ENCODE results near the gene HMX1. TPM values are rescaled to one million over a fixed set of nuclear protein-coding genes. Genes with fewer than 3 reads are reported as not detected.

Gene HMX1
- total and polyA plus RNA-seq, 10 of the 15 experiments (the other 5 are each of a cell fraction or from before 2014, with no cell fraction given) = not detected

DNA sequence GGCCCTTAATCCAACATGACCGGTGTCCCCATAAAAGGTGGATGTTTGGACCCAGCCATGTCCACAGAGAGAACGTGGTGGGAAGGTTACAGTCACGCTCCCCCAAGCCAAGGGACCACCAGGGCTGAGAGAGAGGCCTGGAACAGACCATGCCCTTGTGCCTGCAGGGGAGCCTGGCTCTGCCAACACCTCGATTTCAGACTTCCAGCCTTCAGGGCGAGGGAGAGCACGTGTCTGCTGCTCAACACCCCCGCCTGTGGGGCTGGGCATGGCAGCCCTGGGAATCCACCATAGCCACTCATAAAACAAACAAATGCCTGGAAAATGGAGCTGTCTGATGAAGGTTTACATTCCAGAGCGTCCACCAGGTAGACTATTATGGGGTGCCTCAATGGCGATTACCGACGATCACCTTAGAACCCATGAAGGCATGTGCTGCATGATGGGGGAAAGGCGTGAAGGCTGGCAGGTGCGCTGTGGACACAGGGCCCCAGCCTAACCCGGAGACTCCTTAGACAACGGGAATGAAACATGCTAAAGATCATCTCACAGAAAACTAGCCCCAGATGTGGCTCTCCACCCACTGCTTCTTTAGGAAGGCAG lies 42.3 kb upstream of the HMX1 start:
- WGBS (ENCODE audit: insufficient coverage, insufficient replicate concordance, low lambda C conversion rate, missing lambda C conversion rate) = 46% methylated on average over 15 of the region's 15 CpGs
- ChIA-PET RAD21 (ENCODE audit: unreplicated experiment) (no interaction called here), POLR2A (no interaction called here), SMC1A (ENCODE audit: uncharacterized antibody, unreplicated experiment) (no interaction called here), CTCF (no interaction called here)
- Histone ChIP-seq H3K9ac (ENCODE audit: control insufficient read depth, insufficient read depth, low read length) (no peak overlapping the region), H3K27me3 (replicated peaks in 1 of 2; ENCODE audit: control insufficient read depth in 2 of 2, insufficient read depth in 2 of 2, low read length in 1 of 2) (no peaks in the 10 kb centered on the region), H2AFZ (ENCODE audit: control insufficient read depth, low read depth, low read length) (no peak overlapping the region), H3K4me3 (no peak overlapping the region), H3K79me2 (ENCODE audit: control insufficient read depth, insufficient read depth, low read length) (no peaks in the 10 kb centered on the region), H3K4me2 (ENCODE audit: control insufficient read depth, insufficient read depth) (no peak overlapping the region), H3K27ac (ENCODE audit: control insufficient read depth, insufficient read depth) (no peak overlapping the region), H3K9me3 (replicated peaks; ENCODE audit: control insufficient read depth, insufficient read depth, low read length) (no peaks in the 10 kb centered on the region), H3K36me3 (ENCODE audit: control insufficient read depth in 2 of 2, insufficient read depth in 2 of 2, low read length in 1 of 2) (no peaks in the 10 kb centered on the region), H4K20me1 (ENCODE audit: control insufficient read depth, insufficient read depth) (no peaks in the 10 kb centered on the region), H3K4me1 (ENCODE audit: control insufficient read depth, insufficient read depth, low read length) (no peaks in the 10 kb centered on the region)
- intact Hi-C loops (cut with micrococcal nuclease; ENCODE audit: unreplicated experiment) (no loop called here), in situ Hi-C loops (cut with MboI) (no loop called here)
- TF ChIP-seq RB1 (IDR thresholded peaks at IDR 0.05; ENCODE audit: borderline replicate concordance) (no peak), EGR1 (IDR thresholded peaks at IDR 0.05; ENCODE audit: borderline replicate concordance in 1 of 2, low read depth in 2 of 2, low read length in 2 of 2) (no peak), SMC3 (IDR thresholded peaks at IDR 0.05; ENCODE audit: borderline replicate concordance, low read length) (no peak), RAD21 (IDR thresholded peaks at IDR 0.05; ENCODE audit: insufficient read depth, low read depth, low read length) (no peak), MEF2B (IDR thresholded peaks at IDR 0.05; ENCODE audit: partially characterized antibody, poor library complexity, severe bottlenecking) (no peak), BCL3 (IDR thresholded peaks at IDR 0.05; ENCODE audit: borderline replicate concordance, insufficient read depth, low read depth, low read length, poor library complexity, severe bottlenecking) (no peak), ZNF384 (IDR thresholded peaks at IDR 0.05; ENCODE audit: borderline replicate concordance, low read depth, low read length) (no peak), KAT2A (conservative IDR thresholded peaks at IDR 0.05; ENCODE audit: control insufficient read depth, low read depth, low read length) (no peak)
- TF ChIP-seq, protein P1, sequence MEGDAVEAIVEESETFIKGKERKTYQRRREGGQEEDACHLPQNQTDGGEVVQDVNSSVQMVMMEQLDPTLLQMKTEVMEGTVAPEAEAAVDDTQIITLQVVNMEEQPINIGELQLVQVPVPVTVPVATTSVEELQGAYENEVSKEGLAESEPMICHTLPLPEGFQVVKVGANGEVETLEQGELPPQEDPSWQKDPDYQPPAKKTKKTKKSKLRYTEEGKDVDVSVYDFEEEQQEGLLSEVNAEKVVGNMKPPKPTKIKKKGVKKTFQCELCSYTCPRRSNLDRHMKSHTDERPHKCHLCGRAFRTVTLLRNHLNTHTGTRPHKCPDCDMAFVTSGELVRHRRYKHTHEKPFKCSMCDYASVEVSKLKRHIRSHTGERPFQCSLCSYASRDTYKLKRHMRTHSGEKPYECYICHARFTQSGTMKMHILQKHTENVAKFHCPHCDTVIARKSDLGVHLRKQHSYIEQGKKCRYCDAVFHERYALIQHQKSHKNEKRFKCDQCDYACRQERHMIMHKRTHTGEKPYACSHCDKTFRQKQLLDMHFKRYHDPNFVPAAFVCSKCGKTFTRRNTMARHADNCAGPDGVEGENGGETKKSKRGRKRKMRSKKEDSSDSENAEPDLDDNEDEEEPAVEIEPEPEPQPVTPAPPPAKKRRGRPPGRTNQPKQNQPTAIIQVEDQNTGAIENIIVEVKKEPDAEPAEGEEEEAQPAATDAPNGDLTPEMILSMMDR (IDR thresholded peaks at IDR 0.05 in 2 of 3, conservative IDR thresholded peaks at IDR 0.05 in 1 of 3; ENCODE audit: control insufficient read depth in 2 of 3, extremely low read depth in 1 of 3, insufficient read depth in 1 of 3, low read depth in 3 of 3, low read length in 3 of 3) = no peak
- FAIRE-seq = no peak
- BruUV-seq (replicated peaks) = no TSS peak
- no peak for DNase-seq (ENCODE audit: low read depth, low spot score)
- no peak for ATAC-seq
